Heart left ventricle (tissue), 16 donors: ENCODE results near the gene FAM217B. TPM values are rescaled to one million over a fixed set of nuclear protein-coding genes. Genes with fewer than 3 reads are reported as not detected.

Experiments used
- ATAC-seq, 4 donors: fragments of 200-7000 bp; cut with Tn5 transposase; one replicate each; pipeline ENCODE4 v1.9.1; 2020 to 2022; ENCODE audit warnings: moderate library complexity in 4 of 4, mild to moderate bottlenecking in 3 of 4, moderate number of reproducible peaks in 1 of 4
- DNase-seq, 5 donors: peaks; one replicate each; pipeline ENCODE4 v3.0.0-alpha.2; 2020
- H3K27ac ChIP-seq, 12 donors: fragments of 200-600 bp; sonication (generic) in 4 of 12; one replicate each; pipeline versions ENCODE4 v1.5.0 to v1.8.0; 2016 to 2022; ENCODE audit warnings: mild to moderate bottlenecking in 2 of 12
- H3K27me3 ChIP-seq, 9 donors: fragments of 200-600 bp; sonication (generic) in 2 of 9; one replicate each; pipeline versions ENCODE4 v1.5.1 to v1.8.0; 2016 to 2022; ENCODE audit warnings: mild to moderate bottlenecking in 3 of 9
- H3K36me3 ChIP-seq, 9 donors: fragments of 200-600 bp; sonication (generic) in 2 of 9; one replicate each; pipeline versions ENCODE4 v1.5.0 to v1.8.0; 2018 to 2022; ENCODE audit warnings: mild to moderate bottlenecking in 2 of 9
- H3K4me1 ChIP-seq, 12 donors: fragments of 200-600 bp; sonication (generic) in 4 of 12; one replicate each; pipeline versions ENCODE4 v1.5.0 to v1.8.0; 2016 to 2022; ENCODE audit warnings: mild to moderate bottlenecking in 3 of 12
- H3K4me3 ChIP-seq, 12 donors: fragments of 200-600 bp; sonication (generic) in 4 of 12; one replicate each; pipeline versions ENCODE4 v1.5.0 to v1.8.0; 2017 to 2022; ENCODE audit warnings: mild to moderate bottlenecking in 9 of 12, moderate library complexity in 4 of 12
- H3K9me3 ChIP-seq, 12 donors: fragments of 200-600 bp; sonication (generic) in 4 of 12; one replicate each; pipeline versions ENCODE4 v1.5.0 to v1.8.0; 2016 to 2022; ENCODE audit warnings: mild to moderate bottlenecking in 1 of 12
- CTCF ChIP-seq, 12 donors: fragments of 200-600 bp; sonication (generic) in 4 of 12; IDR thresholded peaks; one replicate each; pipeline versions ENCODE4 v1.5.0 to v1.8.0; 2018 to 2022; ENCODE audit warnings: antibody characterized with exemption in 12 of 12, mild to moderate bottlenecking in 5 of 12
- POLR2A ChIP-seq, 2 donors: fragments of 450-650 bp; IDR thresholded peaks; one replicate each; pipeline ENCODE4 v1.6.1; 2017; ENCODE audit warnings: antibody characterized with exemption in 2 of 2, mild to moderate bottlenecking in 2 of 2, moderate library complexity in 2 of 2
- WGBS, 4 donors: extraction: QIAGEN DNeasy Blood & Tissue Kit in 2 of 4; methylation state at CpG; one replicate each; pipeline versions ENCODE4 v1.1.5 to v1.1.7; 2013 to 2018; 5-methylcytosine and 5-hydroxymethylcytosine counted together
- intact Hi-C, 10 donors: fragments of 100-400 bp; cut with DNase I; formaldehyde crosslinking; loops; one replicate each; pipeline versions ENCODE4 v1.11.1 to v1.14.2; 2022
- polyA plus RNA-seq, 2 donors: library from polyadenylated mRNA; stranded (reverse); fragments of 200-250 nt; gene quantifications; one replicate each; pipeline ENCODE4 v1.2.3, GENCODE V29; 2013
- total RNA-seq, 9 donors: library from RNA; depleted of rRNA in 2 of 9; stranded (reverse); fragments of >200 nt in 2 of 9; fragmentation: NEBNext Ultra II Directional in 3 of 9; extraction: Animal tissue kit (Norgen Biotek cat#: 25700) in 3 of 9; gene quantifications; one replicate each; pipeline versions ENCODE4 v1.1.0 to v1.2.4, GENCODE V29; 2016 to 2023
- donor health status: ischemic (EF 13 %, LVEDD 7.1; RV severe dilation, severe dysfunction).
- donor health status: healthy with polysubstance abuse.
- donor health status: DM: no; HTN: yes; CAD: no.
- donor health status: DM: no; HTN: no; CAD: no.
- donor health status: ischemic (EF 25% LVEDD 6.9; RV normal size, moderate dysfunction).
- donor health status: ischemic (EF 25% LVEDD 5.7; RV mildly dilated, moderate dysfunction).
- donor health status: healthy.
- donor health status: DM: yes; HTN: yes; CAD: no.
- donor health status: ischemic (EF 35%, LVEDD 5.7; RV mildly dilated, moderate dysfunction).
- donor health status: nonischemic (EF 11% LVEDD 7.7; RV severe dilation, severe dysfunction).
- donor health status: DM: yes; HTN: yes; CAD: no.
- donor health status: PGD.
- donor health status: ischemic (EF 29% LVEDD 5.4; RV normal size, mild dysfunction).
- donor health status: nonischemic (EF 23%, LVEDD 6.1; RV moderate dilation, normal function).

Gene FAM217B
- total and polyA plus RNA-seq, 11 donors, result 5.8 to 38.0 (median 24.7) TPM

- no peak for DNase-seq
- Histone ChIP-seq H3K27me3 (no peaks in the 10 kb centered on the region), H3K36me3 (peaks cover 0 to 5% (median 0%) of the 10 kb centered on the region in 9 donors), H3K4me3 (peak overlapping the region in 5 of 12 donors; percentile 6 to 90 (median 15)), H3K4me1 (peaks cover 0 to 62% (median 43%) of the 10 kb centered on the region in 12 donors), H3K9me3 (no peaks in the 10 kb centered on the region), H3K27ac (peak overlapping the region in 11 of 12 donors; percentile 30 to 99 (median 92))
- intact Hi-C loops, result loop anchor here in 1 of 10 donors (10.0 kb wide), 1 partner anchor 152 kb away; no protein-coding TSS in a partner anchor
- WGBS, 4 donors, result 35 to 48% (median 44%) methylated on average over 4 of the region's 4 CpGs
- no peak for ATAC-seq
- TF ChIP-seq POLR2A (IDR thresholded peaks at IDR 0.05), result no peak
Observed at GRCh38 chr20:59936409-59936808, 3.8 kb upstream of the FAM217B start.

DNA sequence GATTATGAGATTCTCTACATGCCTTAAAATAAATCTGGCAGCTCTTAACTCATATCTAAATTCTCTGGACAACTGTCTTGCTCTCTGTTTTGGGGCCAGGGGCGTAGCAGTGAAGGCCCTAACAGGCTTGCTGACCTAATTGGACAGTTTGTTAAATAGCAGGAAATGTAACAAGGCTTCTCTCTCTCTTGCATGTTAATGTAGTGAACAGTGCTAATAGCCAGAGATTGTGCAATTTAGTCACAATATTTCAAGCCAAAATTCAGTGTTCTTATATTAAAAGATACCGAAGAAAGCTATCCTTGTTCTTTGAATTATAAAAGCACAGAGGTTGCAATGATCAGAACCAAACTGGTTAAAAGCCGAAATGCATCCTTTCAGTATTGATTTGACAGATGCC lies 3.0 kb upstream of the FAM217B start:
- WGBS, 4 donors, result 46 to 54% (median 49%) methylated on average over 3 of the region's 3 CpGs
- TF ChIP-seq POLR2A (IDR thresholded peaks at IDR 0.05) (no peak), CTCF (IDR thresholded peaks at IDR 0.05) (no peak)
- Histone ChIP-seq H3K9me3 (no peaks in the 10 kb centered on the region), H3K4me1 (peaks cover 3 to 69% (median 51%) of the 10 kb centered on the region in 12 donors), H3K27ac (peak overlapping the region in 11 of 12 donors; percentile 30 to 99 (median 92)), H3K4me3 (peak overlapping the region in 6 of 12 donors; percentile 6 to 90 (median 39)), H3K36me3 (peaks cover 0 to 6% (median 3%) of the 10 kb centered on the region in 9 donors), H3K27me3 (no peaks in the 10 kb centered on the region)
- intact Hi-C loops, result loop anchor here in 1 of 10 donors (10.0 kb wide), 1 partner anchor 152 kb away; no protein-coding TSS in a partner anchor
- ATAC-seq (no peak), DNase-seq (no peak)

DNA sequence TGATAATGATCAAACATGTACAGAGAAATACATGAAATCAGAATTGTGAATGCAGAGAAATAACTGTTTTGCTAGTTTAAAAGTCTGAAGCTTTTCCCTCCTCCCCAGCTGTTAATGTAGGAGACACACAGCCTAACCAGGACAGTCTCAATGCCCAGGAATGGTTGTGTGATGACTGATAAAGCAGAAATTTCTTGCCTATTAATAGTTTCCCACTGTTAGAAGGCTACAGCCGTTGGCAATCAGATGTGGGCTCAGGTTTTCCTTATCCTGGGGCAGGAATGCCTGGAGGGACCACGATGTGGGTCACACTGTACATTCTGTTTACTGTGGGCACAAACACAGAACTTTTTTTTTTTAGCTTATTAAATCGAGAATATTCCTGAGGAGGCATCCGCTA lies 2.0 kb upstream of the FAM217B start:
- DNase-seq, result no peak
- Histone ChIP-seq H3K4me3 (peak overlapping the region in 9 of 12 donors; percentile 0 to 90 (median 75)), H3K36me3 (peaks cover 0 to 17% (median 13%) of the 10 kb centered on the region in 9 donors), H3K27ac (peak overlapping the region in 11 of 12 donors; percentile 39 to 99 (median 94)), H3K27me3 (no peaks in the 10 kb centered on the region), H3K9me3 (no peaks in the 10 kb centered on the region), H3K4me1 (peaks cover 3 to 68% (median 52%) of the 10 kb centered on the region in 12 donors)
- intact Hi-C loops, result loop anchor here in 1 of 10 donors (10.0 kb wide), 1 partner anchor 153 kb away; no protein-coding TSS in a partner anchor
- ATAC-seq, result no peak
- no peak for TF ChIP-seq CTCF (IDR thresholded peaks at IDR 0.05)
- no peak for TF ChIP-seq POLR2A (IDR thresholded peaks at IDR 0.05)
- 39 to 54% (median 44%) methylated on average over 4 of the region's 4 CpGs for WGBS, 4 donors

DNA sequence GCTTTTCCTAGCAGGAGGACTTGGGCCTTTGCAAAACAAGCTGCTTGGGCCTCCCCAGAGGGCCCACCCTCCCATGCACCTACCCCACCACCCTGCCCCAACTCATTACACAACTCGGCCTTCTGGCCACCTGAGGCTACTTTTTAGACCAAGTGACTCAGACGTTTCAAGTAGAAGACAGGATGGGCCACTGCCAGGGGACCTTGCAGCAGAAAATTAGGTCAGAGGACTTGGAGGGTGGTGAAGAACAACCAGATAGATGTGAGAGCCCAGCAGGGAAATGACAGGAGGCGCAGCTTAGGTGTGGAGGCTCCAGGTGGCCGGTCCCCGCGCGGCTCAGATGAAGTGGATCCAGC lies 1.5 kb upstream of the FAM217B start:
- Histone ChIP-seq H3K27ac (peak overlapping the region in 11 of 12 donors; percentile 39 to 99 (median 94)), H3K9me3 (no peaks in the 10 kb centered on the region), H3K27me3 (no peaks in the 10 kb centered on the region), H3K4me3 (peak overlapping the region in 9 of 12 donors; percentile 0 to 90 (median 78)), H3K4me1 (peaks cover 3 to 65% (median 52%) of the 10 kb centered on the region in 12 donors), H3K36me3 (peaks cover 0 to 21% (median 18%) of the 10 kb centered on the region in 9 donors)
- DNase-seq (peak in 4 of 5 donors; percentile 21 to 53 (median 40)), ATAC-seq (peak in 2 of 4 donors; percentile 2 to 3)
- TF ChIP-seq CTCF (IDR thresholded peaks at IDR 0.05) (no peak), POLR2A (IDR thresholded peaks at IDR 0.05) (no peak)
- 48 to 76% (median 73%) methylated on average over 3 to 7 of the region's 7 CpGs for WGBS, 4 donors
- intact Hi-C loops, result loop anchor here in 1 of 10 donors (10.0 kb wide), 1 partner anchor 154 kb away; no protein-coding TSS in a partner anchor
